Breast epithelium (tissue), 3 donors: ENCODE data around the gene THSD7B.

Source experiments
- POLR2AphosphoS5 ChIP-seq, 3 donors: sonication (generic); formaldehyde crosslinking; IDR thresholded peaks; one replicate each; pipeline ENCODE4 v1.6.1; 2017; ENCODE audit warnings: antibody characterized with exemption in 3 of 3
- TF ChIP-seq, protein P1 (sequence below), 3 donors: fragments of 450-650 bp; IDR thresholded peaks; one replicate each; pipeline ENCODE4 v1.5.1; 2016 to 2017; ENCODE audit warnings: antibody characterized with exemption in 3 of 3, mild to moderate bottlenecking in 3 of 3, moderate library complexity in 3 of 3

DNA sequence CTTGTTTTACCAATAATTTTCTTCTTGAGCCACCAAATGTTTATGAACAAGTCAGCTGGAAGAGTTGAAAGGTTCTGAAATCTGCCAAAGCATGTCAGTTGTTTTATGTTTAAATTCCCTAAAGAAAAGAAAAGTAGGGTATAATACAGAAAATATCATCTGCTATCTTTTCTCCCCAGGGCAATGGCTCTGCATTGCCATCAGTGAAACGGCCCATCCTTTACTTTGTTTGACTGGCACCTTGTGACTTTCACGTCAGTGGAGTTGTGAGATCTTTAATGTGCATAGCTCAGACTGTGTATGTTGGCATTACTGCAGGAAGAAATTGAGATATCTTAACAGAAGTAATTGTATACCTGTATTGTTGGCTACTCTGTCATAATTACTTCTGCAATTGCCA, 239.9 kb downstream of the THSD7B start:
- TF ChIP-seq, protein P1, sequence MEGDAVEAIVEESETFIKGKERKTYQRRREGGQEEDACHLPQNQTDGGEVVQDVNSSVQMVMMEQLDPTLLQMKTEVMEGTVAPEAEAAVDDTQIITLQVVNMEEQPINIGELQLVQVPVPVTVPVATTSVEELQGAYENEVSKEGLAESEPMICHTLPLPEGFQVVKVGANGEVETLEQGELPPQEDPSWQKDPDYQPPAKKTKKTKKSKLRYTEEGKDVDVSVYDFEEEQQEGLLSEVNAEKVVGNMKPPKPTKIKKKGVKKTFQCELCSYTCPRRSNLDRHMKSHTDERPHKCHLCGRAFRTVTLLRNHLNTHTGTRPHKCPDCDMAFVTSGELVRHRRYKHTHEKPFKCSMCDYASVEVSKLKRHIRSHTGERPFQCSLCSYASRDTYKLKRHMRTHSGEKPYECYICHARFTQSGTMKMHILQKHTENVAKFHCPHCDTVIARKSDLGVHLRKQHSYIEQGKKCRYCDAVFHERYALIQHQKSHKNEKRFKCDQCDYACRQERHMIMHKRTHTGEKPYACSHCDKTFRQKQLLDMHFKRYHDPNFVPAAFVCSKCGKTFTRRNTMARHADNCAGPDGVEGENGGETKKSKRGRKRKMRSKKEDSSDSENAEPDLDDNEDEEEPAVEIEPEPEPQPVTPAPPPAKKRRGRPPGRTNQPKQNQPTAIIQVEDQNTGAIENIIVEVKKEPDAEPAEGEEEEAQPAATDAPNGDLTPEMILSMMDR (IDR thresholded peaks at IDR 0.05) = no peak
- TF ChIP-seq POLR2AphosphoS5 (IDR thresholded peaks at IDR 0.05) = no peak
